Stomach (tissue), 4 donors: ENCODE results near the gene DTNBP1.

Source experiments
- POLR2A ChIP-seq, 4 donors: fragments of 450-650 bp; IDR thresholded peaks; one replicate each; pipeline ENCODE4 v1.6.1; 2016; ENCODE audit warnings: antibody characterized with exemption in 4 of 4, control low read depth in 2 of 4, mild to moderate bottlenecking in 1 of 4, moderate library complexity in 1 of 4
- POLR2AphosphoS5 ChIP-seq, 3 donors: sonication (generic); formaldehyde crosslinking; IDR thresholded peaks; one replicate each; pipeline ENCODE4 v1.6.1; 2016; ENCODE audit warnings: antibody characterized with exemption in 3 of 3

GRCh38 chr6:15536198-15536955 is 126.5 kb downstream of the DTNBP1 start:
- no peak for TF ChIP-seq POLR2AphosphoS5 (IDR thresholded peaks at IDR 0.05)
- no peak for TF ChIP-seq POLR2A (IDR thresholded peaks at IDR 0.05)
